ENCODE results near the gene SLC22A23.

DNA sequence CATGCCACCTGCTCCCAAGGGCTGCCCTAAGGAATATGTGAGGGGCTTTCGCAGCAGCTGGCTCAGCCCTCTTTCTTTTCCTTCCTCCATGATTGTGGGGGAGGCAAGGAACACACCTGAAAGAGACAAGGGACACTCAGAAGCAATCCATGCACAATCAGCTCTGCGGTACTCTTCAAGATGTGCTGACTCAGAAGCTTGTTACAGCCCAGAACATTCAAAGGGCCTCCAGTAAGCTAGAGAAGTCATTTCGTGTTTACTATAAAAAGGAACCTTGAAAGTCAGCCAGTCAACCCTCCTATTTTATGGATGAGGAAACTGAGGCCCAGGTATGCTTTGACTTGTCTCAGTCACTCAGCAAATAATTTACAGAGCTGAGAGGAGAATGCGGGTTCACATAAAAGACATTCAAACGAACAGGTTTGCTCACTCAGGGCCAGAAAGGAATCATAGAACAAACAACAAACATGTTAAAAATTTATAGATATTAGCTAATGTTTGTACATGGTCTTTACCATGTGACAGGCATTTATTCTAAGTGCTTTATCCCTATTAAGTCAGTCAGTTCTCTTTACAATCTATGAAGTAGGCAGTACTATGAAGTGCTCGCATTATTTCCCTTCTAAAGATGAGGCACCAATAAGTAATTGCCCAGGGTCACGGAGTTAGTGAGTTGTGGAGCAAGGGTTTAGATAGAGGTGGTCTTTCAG lies 37.7 kb upstream of the SLC22A23 start:
- TF ChIP-seq, protein P1, sequence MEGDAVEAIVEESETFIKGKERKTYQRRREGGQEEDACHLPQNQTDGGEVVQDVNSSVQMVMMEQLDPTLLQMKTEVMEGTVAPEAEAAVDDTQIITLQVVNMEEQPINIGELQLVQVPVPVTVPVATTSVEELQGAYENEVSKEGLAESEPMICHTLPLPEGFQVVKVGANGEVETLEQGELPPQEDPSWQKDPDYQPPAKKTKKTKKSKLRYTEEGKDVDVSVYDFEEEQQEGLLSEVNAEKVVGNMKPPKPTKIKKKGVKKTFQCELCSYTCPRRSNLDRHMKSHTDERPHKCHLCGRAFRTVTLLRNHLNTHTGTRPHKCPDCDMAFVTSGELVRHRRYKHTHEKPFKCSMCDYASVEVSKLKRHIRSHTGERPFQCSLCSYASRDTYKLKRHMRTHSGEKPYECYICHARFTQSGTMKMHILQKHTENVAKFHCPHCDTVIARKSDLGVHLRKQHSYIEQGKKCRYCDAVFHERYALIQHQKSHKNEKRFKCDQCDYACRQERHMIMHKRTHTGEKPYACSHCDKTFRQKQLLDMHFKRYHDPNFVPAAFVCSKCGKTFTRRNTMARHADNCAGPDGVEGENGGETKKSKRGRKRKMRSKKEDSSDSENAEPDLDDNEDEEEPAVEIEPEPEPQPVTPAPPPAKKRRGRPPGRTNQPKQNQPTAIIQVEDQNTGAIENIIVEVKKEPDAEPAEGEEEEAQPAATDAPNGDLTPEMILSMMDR (IDR thresholded peaks at IDR 0.05): no peak
- TF ChIP-seq POLR2AphosphoS5 (IDR thresholded peaks at IDR 0.05): no peak
- TF ChIP-seq POLR2A (IDR thresholded peaks at IDR 0.05; ENCODE audit: low read depth): no peak
- TF ChIP-seq EP300 (IDR thresholded peaks at IDR 0.05): no peak

Measured in esophagus muscularis mucosa (tissue), 4 donors.